HCT116 (cell line): ENCODE results near the gene ENOX1. TPM values are rescaled to one million over a fixed set of nuclear protein-coding genes. Genes with fewer than 3 reads are reported as not detected.

Experiments used
- ATAC-seq: fragments of 200-7000 bp; cut with Tn5 transposase; 2 replicates; pipeline ENCODE4 v1.9.1; 2020; ENCODE audit warnings: mild to moderate bottlenecking, moderate library complexity
- BruUV-seq: library from RNA; stranded (reverse); fragments of 400-500 nt; replicated peaks from 2 replicates; lab custom pipeline; 2021; lab: Mats Ljungman, UMichigan
- CTCF ChIA-PET: fragments of 300-600 bp; sonication (Branson Sonifier 250); formaldehyde crosslinking; loops from one replicate; lab custom pipeline; 2021; ENCODE audit warnings: antibody characterized with exemption; lab: Charles Lee
- POLR2A ChIA-PET: fragments of 300-600, 350-600 bp; sonication (Branson Sonifier 250); formaldehyde crosslinking; loops from one replicate; lab custom pipeline; 2021; ENCODE audit warnings: antibody characterized with exemption; lab: Charles Lee
- RAD21 ChIA-PET, 2 experiments: fragments of 300-600 bp; sonication (Branson Sonifier 250); formaldehyde crosslinking; loops; one replicate each; lab custom pipeline; 2023; ENCODE audit warnings: low total read pairs in 2 of 2; ENCODE audit not compliant: uncharacterized antibody in 2 of 2, unreplicated experiment in 2 of 2, low non-redundant PET in 1 of 2; lab: Charles Lee
- DNase-seq: peaks from one replicate; pipeline ENCODE4 v3.0.0-alpha.2; 2010; ENCODE audit warnings: low read depth, low spot score
- H2AFZ ChIP-seq: fragments of 200-600 bp; shearing (Covaris generic), sonication (generic); 2 replicates; pipeline ENCODE4 v1.6.1; 2017; ENCODE audit warnings: low read depth, mixed run types, mixed read lengths, antibody characterized with exemption, low read length; ENCODE audit not compliant: poor library complexity, severe bottlenecking
- H3K27ac ChIP-seq: 2 replicates; pipeline ENCODE4 v1.5.1; 2012; ENCODE audit warnings: low read depth, low read length
- H3K27me3 ChIP-seq: fragments of 200-600 bp; sonication (generic); 2 replicates; pipeline ENCODE4 v1.6.1; 2016; ENCODE audit warnings: mixed run types, low read length, mixed read lengths; ENCODE audit not compliant: insufficient read depth
- H3K36me3 ChIP-seq, 2 experiments: fragments of 200-500 bp in 1 of 2; fragments of 200-600 bp in 1 of 2; sonication (Bioruptor generic) in 1 of 2; sonication (generic) in 1 of 2; 2 replicates each; pipeline versions ENCODE4 v1.5.1 to v1.6.1; 2014 to 2016; ENCODE audit warnings: low read length in 2 of 2, inconsistent platforms in 1 of 2, mixed read lengths in 1 of 2, mixed run types in 1 of 2; ENCODE audit not compliant: insufficient read depth in 2 of 2, control insufficient read depth in 1 of 2
- H3K4me1 ChIP-seq, 2 experiments: fragments of 200-600 bp in 1 of 2; sonication (generic) in 1 of 2; 2 replicates each; pipeline versions ENCODE4 v1.5.1 to v1.6.1; 2012 to 2017; ENCODE audit warnings: low read length in 2 of 2, inconsistent platforms in 1 of 2, mild to moderate bottlenecking in 1 of 2, mixed read lengths in 1 of 2, mixed run types in 1 of 2, moderate library complexity in 1 of 2; ENCODE audit not compliant: insufficient read depth in 2 of 2, control insufficient read depth in 1 of 2
- H3K4me2 ChIP-seq: fragments of 200-600 bp; sonication (generic); 2 replicates; pipeline ENCODE4 v1.6.1; 2017; ENCODE audit warnings: mixed run types, low read length, mixed read lengths
- H3K4me3 ChIP-seq, 2 experiments: fragments of 200-600 bp in 1 of 2; sonication (generic) in 1 of 2; replicated peaks in 1 of 2; 2 replicates each; pipeline ENCODE4 v1.5.1; 2011 to 2016; ENCODE audit warnings: low read length in 2 of 2, control low read depth in 1 of 2, low read depth in 1 of 2, mild to moderate bottlenecking in 1 of 2, mixed read lengths in 1 of 2, mixed run types in 1 of 2
- H3K79me2 ChIP-seq: fragments of 200-600 bp; sonication (generic); 2 replicates; pipeline ENCODE4 v1.6.1; 2017; ENCODE audit warnings: mild to moderate bottlenecking, mixed run types, low read length, moderate library complexity, mixed read lengths; ENCODE audit not compliant: insufficient read depth
- H3K9ac ChIP-seq: fragments of 200-600 bp; sonication (generic); 2 replicates; pipeline ENCODE4 v1.6.1; 2016; ENCODE audit warnings: low read length, mixed read lengths
- H3K9me2 ChIP-seq: fragments of 200-600 bp; sonication (generic), shearing (Covaris generic); 2 replicates; pipeline ENCODE4 v1.6.1; 2017; ENCODE audit warnings: mixed run types, mild to moderate bottlenecking, moderate library complexity; ENCODE audit not compliant: insufficient read depth
- H3K9me3 ChIP-seq, 2 experiments: fragments of 200-500 bp in 1 of 2; fragments of 200-600 bp in 1 of 2; sonication (Bioruptor generic) in 1 of 2; sonication (generic) in 1 of 2; 2 replicates each; pipeline ENCODE4 v1.6.1; 2014 to 2017; ENCODE audit warnings: low read length in 2 of 2, mixed read lengths in 2 of 2, inconsistent platforms in 1 of 2, low read depth in 1 of 2, mild to moderate bottlenecking in 1 of 2, mixed run types in 1 of 2, moderate library complexity in 1 of 2; ENCODE audit not compliant: control insufficient read depth in 1 of 2, insufficient read depth in 1 of 2
- H4K20me1 ChIP-seq: fragments of 200-600 bp; sonication (generic), shearing (Covaris generic); 2 replicates; pipeline ENCODE4 v1.6.1; 2017; ENCODE audit warnings: mixed run types, mild to moderate bottlenecking, moderate library complexity; ENCODE audit not compliant: insufficient read depth
- ATF3 ChIP-seq: IDR thresholded peaks from 2 replicates; pipeline ENCODE4 v1.6.1; 2012
- CEBPB ChIP-seq: IDR thresholded peaks from 2 replicates; pipeline ENCODE4 v1.6.1; 2012; ENCODE audit warnings: low read depth
- EGR1 ChIP-seq: IDR thresholded peaks from 2 replicates; pipeline ENCODE4 v1.6.1; 2012; ENCODE audit warnings: low read depth
- EZH2 ChIP-seq: fragments of 200-600 bp; sonication (generic); IDR thresholded peaks from 2 replicates; pipeline ENCODE4 v1.6.1; 2017; ENCODE audit warnings: antibody characterized with exemption, mixed run types
- EZH2phosphoT487 ChIP-seq: fragments of 200-600 bp; IDR thresholded peaks from 2 replicates; pipeline ENCODE4 v1.6.1; 2018; ENCODE audit warnings: antibody characterized with exemption, borderline replicate concordance
- FOSL1 ChIP-seq: IDR thresholded peaks from 2 replicates; pipeline ENCODE4 v1.6.1; 2012; ENCODE audit warnings: low read depth
- RAD21 ChIP-seq: IDR thresholded peaks from 2 replicates; pipeline ENCODE4 v1.6.1; 2012; ENCODE audit warnings: low read depth, mild to moderate bottlenecking
- SIN3A ChIP-seq: IDR thresholded peaks from 2 replicates; pipeline ENCODE4 v1.6.1; 2012; ENCODE audit warnings: low read depth
- SP1 ChIP-seq: IDR thresholded peaks from 2 replicates; pipeline ENCODE4 v1.6.1; 2012; ENCODE audit warnings: low read depth
- TCF7L2 ChIP-seq: IDR thresholded peaks from 2 replicates; pipeline ENCODE4 v1.7.0; 2011; ENCODE audit warnings: borderline replicate concordance, inconsistent platforms; ENCODE audit not compliant: insufficient read depth, insufficient read length; ENCODE audit errors: extremely low read depth
- YY1 ChIP-seq: IDR thresholded peaks from 2 replicates; pipeline ENCODE4 v1.6.1; 2011; ENCODE audit warnings: low read length, low read depth, moderate library complexity, mild to moderate bottlenecking; ENCODE audit not compliant: insufficient replicate concordance; ENCODE audit errors: extremely low read depth
- ZFX ChIP-seq: fragments of 450-650 bp; IDR thresholded peaks from 2 replicates; pipeline ENCODE4 v1.6.1; 2017
- ZNF274 ChIP-seq: fragments of 200-500 bp; sonication (Bioruptor generic); IDR thresholded peaks from 2 replicates; pipeline ENCODE4 v1.6.1; 2014; ENCODE audit warnings: mild to moderate bottlenecking, low read depth, low read length, inconsistent platforms
- intact Hi-C: fragments of 100-400 bp; cut with micrococcal nuclease; formaldehyde crosslinking; loops from 2 replicates; pipeline ENCODE4 v1.10.0; 2022
- total RNA-seq: library from RNA; stranded (reverse); gene quantifications from one replicate; pipeline ENCODE4 v1.2.1, GENCODE V29; 2021; ENCODE audit not compliant: unreplicated experiment

Gene ENOX1
- total RNA-seq, 1 experiment from 2014 or later, result 4.5 TPM

GRCh38 chr13:43769529-43769928 is 17.2 kb downstream of the ENOX1 start:
- no peak overlapping the region for H3K4me3 ChIP-seq
- H3K9ac ChIP-seq, result no peak overlapping the region
- no peaks in the 10 kb centered on the region for H4K20me1 ChIP-seq
- DNase-seq, result no peak
- no peaks in the 10 kb centered on the region for H3K9me2 ChIP-seq
- no peaks in the 10 kb centered on the region for H3K79me2 ChIP-seq
- no peaks in the 10 kb centered on the region for H3K36me3 ChIP-seq
- TF ChIP-seq RAD21 (no peak), EZH2phosphoT487 (no peak), YY1 (no peak), ZFX (no peak), SIN3A (no peak), SP1 (no peak), ATF3 (no peak), TCF7L2 (no peak), ZNF274 (no peak)
- intact Hi-C loops, result no loop called here
- POLR2A ChIA-PET, result no interaction called here
- H3K4me2 ChIP-seq, result no peak overlapping the region
- no peak overlapping the region for H3K27ac ChIP-seq
- peaks cover 4% of the 10 kb centered on the region for H3K27me3 ChIP-seq
- no peaks in the 10 kb centered on the region for H3K4me1 ChIP-seq
- no peaks in the 10 kb centered on the region for H3K9me3 ChIP-seq
- CTCF ChIA-PET, result no interaction called here
- H2AFZ ChIP-seq, result no peak overlapping the region
- RAD21 ChIA-PET, result no interaction called here
- ATAC-seq, result no peak
- BruUV-seq, result no TSS peak

GRCh38 chr13:43767341-43767931 is 19.3 kb downstream of the ENOX1 start:
- no peaks in the 10 kb centered on the region for H3K9me3 ChIP-seq
- RAD21 ChIA-PET, result no interaction called here
- TF ChIP-seq EZH2, result no peak
- no peak for TF ChIP-seq RAD21
- no peak for TF ChIP-seq CEBPB
- no peak for TF ChIP-seq ATF3
- no peak for TF ChIP-seq EGR1
- TF ChIP-seq FOSL1, result no peak
- TF ChIP-seq, all 23 proteins: peak for 0
- BruUV-seq, result no TSS peak
- intact Hi-C loops, result no loop called here
- CTCF ChIA-PET, result no interaction called here
- Histone ChIP-seq H3K4me1 (no peaks in the 10 kb centered on the region), H3K27ac (no peak overlapping the region), H3K27me3 (peaks cover 4% of the 10 kb centered on the region), H3K9ac (no peak overlapping the region), H3K4me2 (no peak overlapping the region), H3K36me3 (no peaks in the 10 kb centered on the region), H3K79me2 (no peaks in the 10 kb centered on the region), H2AFZ (no peak overlapping the region), H3K4me3 (no peak overlapping the region), H3K9me2 (no peaks in the 10 kb centered on the region), H4K20me1 (no peaks in the 10 kb centered on the region)
- ATAC-seq (no peak), DNase-seq (no peak)
- POLR2A ChIA-PET, result no interaction called here
